ENCODE data around the gene KIF18A.
"Not testable (repeated sequence)": the region's sequence is repeated elsewhere in the genome, so short reads cannot be mapped to it uniquely, and the experiment has no call there.

The KIF18A gene

DNA sequence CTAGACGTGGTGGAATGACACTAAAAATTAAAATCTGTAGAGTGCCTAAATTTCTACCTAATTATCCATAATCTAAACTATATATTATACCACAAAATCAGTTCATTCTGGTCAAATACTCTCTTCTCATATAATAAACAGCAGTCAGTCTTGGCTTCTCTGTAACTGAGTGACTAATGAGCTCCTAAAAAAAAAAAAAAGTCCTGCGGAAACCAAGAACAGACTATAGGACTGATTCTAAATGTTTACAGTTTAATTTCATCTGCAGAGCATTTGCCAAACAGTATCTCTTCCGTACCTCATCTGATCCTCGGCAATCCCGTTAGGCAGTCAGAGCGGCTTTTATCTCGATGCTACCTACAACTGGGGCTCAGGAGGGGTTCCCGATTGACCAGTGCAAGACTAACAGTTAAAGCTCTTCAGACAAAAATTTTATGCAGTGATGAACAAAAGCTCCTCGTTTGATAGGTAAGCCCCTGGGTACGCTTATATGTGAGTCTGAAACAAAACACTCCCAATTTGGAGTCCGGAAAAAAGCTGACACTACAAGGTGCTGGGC lies 686 bp downstream of the KIF18A start:
- TF ChIP-seq, protein P1, sequence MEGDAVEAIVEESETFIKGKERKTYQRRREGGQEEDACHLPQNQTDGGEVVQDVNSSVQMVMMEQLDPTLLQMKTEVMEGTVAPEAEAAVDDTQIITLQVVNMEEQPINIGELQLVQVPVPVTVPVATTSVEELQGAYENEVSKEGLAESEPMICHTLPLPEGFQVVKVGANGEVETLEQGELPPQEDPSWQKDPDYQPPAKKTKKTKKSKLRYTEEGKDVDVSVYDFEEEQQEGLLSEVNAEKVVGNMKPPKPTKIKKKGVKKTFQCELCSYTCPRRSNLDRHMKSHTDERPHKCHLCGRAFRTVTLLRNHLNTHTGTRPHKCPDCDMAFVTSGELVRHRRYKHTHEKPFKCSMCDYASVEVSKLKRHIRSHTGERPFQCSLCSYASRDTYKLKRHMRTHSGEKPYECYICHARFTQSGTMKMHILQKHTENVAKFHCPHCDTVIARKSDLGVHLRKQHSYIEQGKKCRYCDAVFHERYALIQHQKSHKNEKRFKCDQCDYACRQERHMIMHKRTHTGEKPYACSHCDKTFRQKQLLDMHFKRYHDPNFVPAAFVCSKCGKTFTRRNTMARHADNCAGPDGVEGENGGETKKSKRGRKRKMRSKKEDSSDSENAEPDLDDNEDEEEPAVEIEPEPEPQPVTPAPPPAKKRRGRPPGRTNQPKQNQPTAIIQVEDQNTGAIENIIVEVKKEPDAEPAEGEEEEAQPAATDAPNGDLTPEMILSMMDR (IDR thresholded peaks at IDR 0.05; ENCODE audit: borderline replicate concordance, insufficient read depth, low read depth, low read length), result no peak
- peak overlapping the region; percentile 85 for H3K4me3 ChIP-seq (ENCODE audit: low read depth, low read length)

DNA sequence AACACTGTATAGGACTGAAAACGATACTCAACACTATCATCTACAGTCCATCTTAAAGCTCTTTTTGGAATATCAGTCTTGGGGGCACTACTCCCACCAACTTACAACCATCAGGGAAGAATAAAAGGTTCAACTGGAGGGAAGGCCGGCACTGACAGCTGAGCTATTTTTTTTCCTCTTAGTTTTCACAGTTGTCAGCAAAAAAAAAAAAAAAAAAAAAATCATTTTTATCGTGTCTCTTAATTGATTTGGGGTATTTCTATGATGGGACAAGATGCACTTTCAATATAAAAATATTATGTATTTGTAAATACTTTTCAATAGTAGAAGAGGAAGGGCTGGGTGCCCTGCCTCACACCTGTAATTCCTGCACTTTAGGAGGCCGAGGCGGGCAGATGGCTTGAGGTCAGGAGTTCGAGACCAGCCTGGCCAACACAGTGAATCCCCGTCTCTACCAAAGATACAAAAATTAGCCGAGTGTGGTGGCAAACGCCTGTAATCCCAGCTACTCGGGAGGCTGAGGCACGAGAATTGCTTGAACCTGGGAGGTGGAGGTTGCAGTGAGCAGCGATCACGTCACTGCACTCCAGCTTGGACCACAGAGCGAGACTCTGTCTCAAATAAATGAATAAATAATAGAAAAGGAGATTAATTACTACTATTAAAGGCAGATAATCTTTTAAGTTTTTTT lies 1.5 kb downstream of the KIF18A start:
- TF ChIP-seq, protein P1 (IDR thresholded peaks at IDR 0.05; ENCODE audit: borderline replicate concordance, insufficient read depth, low read depth, low read length), result no peak
- H3K4me3 ChIP-seq (ENCODE audit: low read depth, low read length), result peak overlapping the region; percentile 85

DNA sequence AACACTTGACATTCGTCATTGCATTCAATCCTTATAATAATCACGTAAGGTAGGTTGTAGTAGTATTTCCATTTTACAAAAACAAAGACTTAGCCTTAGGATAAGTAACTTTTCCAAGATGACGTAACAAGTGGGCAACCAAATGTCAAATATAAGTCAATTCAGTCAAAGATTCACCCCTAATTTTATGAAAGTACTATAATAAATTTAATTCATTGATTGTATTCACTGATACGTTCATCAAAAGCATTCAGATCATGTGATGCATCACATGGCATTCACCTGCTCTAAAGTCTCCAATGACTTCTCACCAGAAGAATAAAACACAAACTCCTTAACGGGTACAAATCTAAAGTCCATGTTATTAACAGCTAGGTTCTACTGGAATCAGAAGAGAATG lies 2.1 kb downstream of the KIF18A start:
- TF ChIP-seq, protein P1 (IDR thresholded peaks at IDR 0.05; ENCODE audit: borderline replicate concordance, insufficient read depth, low read depth, low read length), result no peak
- no peak overlapping the region for H3K4me3 ChIP-seq (ENCODE audit: low read depth, low read length)

DNA sequence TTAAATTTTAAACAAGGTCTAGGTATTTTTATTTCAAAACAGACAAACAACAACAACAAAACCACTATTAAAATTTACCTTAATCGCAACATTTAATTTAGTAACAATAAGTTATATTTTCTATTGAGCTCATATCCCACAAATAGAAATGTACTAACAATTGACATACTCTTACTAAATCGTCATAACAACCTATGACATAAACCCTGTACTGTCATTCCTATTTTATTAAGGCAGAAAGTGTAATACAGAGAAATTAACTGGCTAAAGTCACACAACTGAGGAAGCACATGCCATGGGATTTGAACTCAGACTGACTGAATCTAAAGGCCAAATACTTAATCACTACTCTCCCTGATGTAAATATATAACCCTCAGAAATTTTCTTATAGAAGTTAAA lies 3.0 kb downstream of the KIF18A start:
- TF ChIP-seq, protein P1 (IDR thresholded peaks at IDR 0.05; ENCODE audit: borderline replicate concordance, insufficient read depth, low read depth, low read length), result no peak
- H3K4me3 ChIP-seq (ENCODE audit: low read depth, low read length), result no peak overlapping the region

DNA sequence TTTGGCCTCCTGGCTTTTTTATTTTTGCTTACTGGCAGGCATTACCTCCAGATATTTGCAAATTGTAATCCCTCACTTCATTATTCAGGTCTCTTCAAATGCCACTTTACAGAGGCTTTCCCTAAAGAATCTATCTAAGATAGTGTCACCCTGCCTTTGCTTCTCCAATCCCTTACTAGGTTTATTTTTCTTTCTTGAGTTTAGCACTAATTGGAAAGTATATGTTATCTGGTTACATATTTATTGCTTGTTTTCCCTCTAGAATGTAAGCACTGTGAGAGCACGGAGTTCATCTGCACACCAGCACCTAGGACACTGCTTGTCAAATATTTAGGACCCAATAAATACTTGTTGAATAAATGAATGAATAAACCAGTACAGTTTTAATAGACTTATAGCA lies 3.5 kb downstream of the KIF18A start:
- no peak overlapping the region for H3K4me3 ChIP-seq (ENCODE audit: low read depth, low read length)
- TF ChIP-seq, protein P1 (IDR thresholded peaks at IDR 0.05; ENCODE audit: borderline replicate concordance, insufficient read depth, low read depth, low read length), result no peak

DNA sequence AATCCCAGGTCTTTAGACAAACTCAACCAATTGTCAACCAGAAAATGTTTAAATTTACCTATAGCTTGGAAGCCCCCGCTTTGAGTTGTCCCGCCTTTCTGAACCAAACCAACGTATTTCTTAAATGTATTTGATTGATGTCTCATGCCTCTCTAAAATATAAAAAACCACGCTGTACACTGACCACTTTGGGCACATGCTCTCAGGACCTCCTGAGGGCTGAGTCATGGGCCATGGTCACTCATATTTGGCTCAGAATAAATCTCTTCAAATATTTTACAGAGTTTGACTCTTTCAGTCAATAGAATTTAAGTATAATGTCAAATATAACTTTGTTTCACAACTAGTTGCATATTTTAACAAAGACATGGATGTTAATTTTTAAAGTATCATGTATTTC lies 5.7 kb downstream of the KIF18A start:
- not testable (repeated sequence) for H3K4me3 ChIP-seq (ENCODE audit: low read depth, low read length)

DNA sequence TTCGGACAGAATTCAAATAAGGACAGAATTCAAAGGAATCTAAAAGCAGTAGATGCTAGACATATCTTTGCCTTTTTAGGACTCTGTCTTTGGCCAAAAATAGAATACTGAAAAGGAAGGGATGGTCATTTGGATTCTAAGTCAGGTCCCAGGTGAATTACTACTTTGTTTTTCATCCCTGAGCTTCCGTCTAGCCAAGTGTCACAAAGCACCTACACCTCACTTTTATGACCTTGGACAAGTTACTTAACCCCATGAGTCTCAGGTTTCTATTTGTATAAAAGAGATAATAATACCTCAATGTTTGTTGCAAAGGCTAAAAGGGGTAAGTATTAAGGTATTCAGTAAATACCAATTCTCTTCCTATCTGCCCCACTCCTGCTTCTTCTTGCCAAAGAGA lies 7.3 kb downstream of the KIF18A start:
- no peak overlapping the region for H3K4me3 ChIP-seq (ENCODE audit: low read depth, low read length)
- TF ChIP-seq, protein P1 (IDR thresholded peaks at IDR 0.05; ENCODE audit: borderline replicate concordance, insufficient read depth, low read depth, low read length), result no peak
